Osteocyte (in vitro differentiated cells): ENCODE measurements around the gene TCF25. TPM values are rescaled to one million over a fixed set of nuclear protein-coding genes. Genes with fewer than 3 reads are reported as not detected.
A peak's percentile ranks its signal among the peaks of the same experiment; 100 is the strongest.
"Not testable (repeated sequence)": the region's sequence is repeated elsewhere in the genome, so short reads cannot be mapped to it uniquely, and the experiment has no call there.

ENCODE experiments used
- DNase-seq: peaks from one replicate; pipeline ENCODE4 v3.0.0; 2021; ENCODE audit warnings: mixed read lengths; ENCODE audit not compliant: unreplicated experiment; ENCODE audit errors: extremely low spot score
- H3K27ac Mint-ChIP-seq: one replicate; pipeline ENCODE4 v1.8.0; 2021; ENCODE audit warnings: mild to moderate bottlenecking, mixed read lengths; ENCODE audit not compliant: unreplicated experiment
- H3K27me3 Mint-ChIP-seq: one replicate; pipeline ENCODE4 v1.8.0; 2021; ENCODE audit warnings: mixed read lengths; ENCODE audit not compliant: unreplicated experiment
- H3K36me3 Mint-ChIP-seq: one replicate; pipeline ENCODE4 v1.8.0; 2021; ENCODE audit warnings: mixed read lengths; ENCODE audit not compliant: unreplicated experiment
- H3K4me1 Mint-ChIP-seq: one replicate; pipeline ENCODE4 v1.8.0; 2021; ENCODE audit warnings: mixed read lengths; ENCODE audit not compliant: unreplicated experiment
- H3K4me3 Mint-ChIP-seq: one replicate; pipeline ENCODE4 v1.8.0; 2021; ENCODE audit warnings: mild to moderate bottlenecking, moderate library complexity, mixed read lengths; ENCODE audit not compliant: unreplicated experiment
- H3K9me3 Mint-ChIP-seq: one replicate; pipeline ENCODE4 v1.8.0; 2021; ENCODE audit warnings: mixed read lengths; ENCODE audit not compliant: unreplicated experiment
- CTCF ChIP-seq: fragments of 200-600 bp; sonication (generic); IDR thresholded peaks from 2 replicates; pipeline ENCODE4 v1.5.0; 2021; ENCODE audit warnings: antibody characterized with exemption, mild to moderate bottlenecking, moderate library complexity
- total RNA-seq: library from RNA; stranded (reverse); gene quantifications from 2 replicates; pipeline ENCODE4 v1.2.1, GENCODE V29; 2021

The TCF25 gene
- total RNA-seq, 1 donor from 2014 or later: 251 TPM

- Mint-ChIP-seq H3K27ac (no peak overlapping the region), H3K9me3 (no peaks in the 10 kb centered on the region), H3K27me3 (no peaks in the 10 kb centered on the region), H3K4me3 (no peak overlapping the region), H3K4me1 (peaks cover 22% of the 10 kb centered on the region), H3K36me3 (no peaks in the 10 kb centered on the region)
- no peak for DNase-seq
- no peak for TF ChIP-seq CTCF
Measured at GRCh38 chr16:89867918-89868317, 5.5 kb upstream of the TCF25 start.

- peaks cover 7% of the 10 kb centered on the region for H3K4me1 Mint-ChIP-seq
- DNase-seq: no peak
- no peaks in the 10 kb centered on the region for H3K9me3 Mint-ChIP-seq
- H3K27ac Mint-ChIP-seq: no peak overlapping the region
- H3K27me3 Mint-ChIP-seq: no peaks in the 10 kb centered on the region
- no peak overlapping the region for H3K4me3 Mint-ChIP-seq
- no peak for TF ChIP-seq CTCF
- no peaks in the 10 kb centered on the region for H3K36me3 Mint-ChIP-seq
Measured at GRCh38 chr16:89869911-89870310, 3.5 kb upstream of the TCF25 start.

- peaks cover 11% of the 10 kb centered on the region for H3K4me1 Mint-ChIP-seq
- no peak for TF ChIP-seq CTCF
- no peaks in the 10 kb centered on the region for H3K9me3 Mint-ChIP-seq
- peaks cover 4% of the 10 kb centered on the region for H3K36me3 Mint-ChIP-seq
- H3K4me3 Mint-ChIP-seq: no peak overlapping the region
- no peaks in the 10 kb centered on the region for H3K27me3 Mint-ChIP-seq
- H3K27ac Mint-ChIP-seq: no peak overlapping the region
- DNase-seq: no peak
Measured at GRCh38 chr16:89870440-89870839, 3.0 kb upstream of the TCF25 start.

- no peak for DNase-seq
- H3K9me3 Mint-ChIP-seq: no peaks in the 10 kb centered on the region
- no peak for TF ChIP-seq CTCF
- H3K4me1 Mint-ChIP-seq: peaks cover 11% of the 10 kb centered on the region
- no peak overlapping the region for H3K27ac Mint-ChIP-seq
- H3K36me3 Mint-ChIP-seq: peaks cover 8% of the 10 kb centered on the region
- H3K27me3 Mint-ChIP-seq: no peaks in the 10 kb centered on the region
- no peak overlapping the region for H3K4me3 Mint-ChIP-seq
Measured at GRCh38 chr16:89871895-89872294, 1.5 kb upstream of the TCF25 start.

- H3K9me3 Mint-ChIP-seq: no peaks in the 10 kb centered on the region
- H3K36me3 Mint-ChIP-seq: peaks cover 15% of the 10 kb centered on the region
- peak; percentile 99 for DNase-seq
- H3K27me3 Mint-ChIP-seq: no peaks in the 10 kb centered on the region
- peak overlapping the region; percentile 90 for H3K4me3 Mint-ChIP-seq
- TF ChIP-seq CTCF: no peak
- peaks cover 11% of the 10 kb centered on the region for H3K4me1 Mint-ChIP-seq
- peak overlapping the region; percentile 99 for H3K27ac Mint-ChIP-seq
Measured at GRCh38 chr16:89873972-89874689, 739 bp downstream of the TCF25 start.

- not testable (repeated sequence) for H3K27me3 Mint-ChIP-seq, H3K27ac Mint-ChIP-seq, H3K4me3 Mint-ChIP-seq, H3K9me3 Mint-ChIP-seq, H3K4me1 Mint-ChIP-seq, DNase-seq
- H3K36me3 Mint-ChIP-seq: peaks cover 33% of the 10 kb centered on the region
Measured at GRCh38 chr16:89879123-89879522, 5.7 kb downstream of the TCF25 start.
